T-helper 1 cell treated with Interleukin-12 subunit alpha and Interleukin-12 subunit beta and Interleukin-4 antibody, amounts not matched to agents 30 μg/mL and 1 μg/mL, for 36 hours (primary cell): ENCODE measurements around the gene DNAI2.

Experiments
- H3K27ac Mint-ChIP-seq: one replicate; pipeline ENCODE4 v1.8.0; 2021; ENCODE audit warnings: mild to moderate bottlenecking, mixed read lengths
- H3K27me3 Mint-ChIP-seq: one replicate; pipeline ENCODE4 v1.8.0; 2021; ENCODE audit warnings: low read depth, mixed read lengths
- H3K36me3 Mint-ChIP-seq: one replicate; pipeline ENCODE4 v1.8.0; 2021; ENCODE audit warnings: low read depth, mixed read lengths
- H3K4me1 Mint-ChIP-seq: one replicate; pipeline ENCODE4 v1.8.0; 2021; ENCODE audit warnings: low read depth, mixed read lengths
- H3K4me3 Mint-ChIP-seq: one replicate; pipeline ENCODE4 v1.8.0; 2021; ENCODE audit warnings: mild to moderate bottlenecking, moderate library complexity, mixed read lengths
- H3K9me3 Mint-ChIP-seq: one replicate; pipeline ENCODE4 v1.8.0; 2021; ENCODE audit warnings: mixed read lengths

The DNAI2 gene, protein sequence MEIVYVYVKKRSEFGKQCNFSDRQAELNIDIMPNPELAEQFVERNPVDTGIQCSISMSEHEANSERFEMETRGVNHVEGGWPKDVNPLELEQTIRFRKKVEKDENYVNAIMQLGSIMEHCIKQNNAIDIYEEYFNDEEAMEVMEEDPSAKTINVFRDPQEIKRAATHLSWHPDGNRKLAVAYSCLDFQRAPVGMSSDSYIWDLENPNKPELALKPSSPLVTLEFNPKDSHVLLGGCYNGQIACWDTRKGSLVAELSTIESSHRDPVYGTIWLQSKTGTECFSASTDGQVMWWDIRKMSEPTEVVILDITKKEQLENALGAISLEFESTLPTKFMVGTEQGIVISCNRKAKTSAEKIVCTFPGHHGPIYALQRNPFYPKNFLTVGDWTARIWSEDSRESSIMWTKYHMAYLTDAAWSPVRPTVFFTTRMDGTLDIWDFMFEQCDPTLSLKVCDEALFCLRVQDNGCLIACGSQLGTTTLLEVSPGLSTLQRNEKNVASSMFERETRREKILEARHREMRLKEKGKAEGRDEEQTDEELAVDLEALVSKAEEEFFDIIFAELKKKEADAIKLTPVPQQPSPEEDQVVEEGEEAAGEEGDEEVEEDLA

DNA sequence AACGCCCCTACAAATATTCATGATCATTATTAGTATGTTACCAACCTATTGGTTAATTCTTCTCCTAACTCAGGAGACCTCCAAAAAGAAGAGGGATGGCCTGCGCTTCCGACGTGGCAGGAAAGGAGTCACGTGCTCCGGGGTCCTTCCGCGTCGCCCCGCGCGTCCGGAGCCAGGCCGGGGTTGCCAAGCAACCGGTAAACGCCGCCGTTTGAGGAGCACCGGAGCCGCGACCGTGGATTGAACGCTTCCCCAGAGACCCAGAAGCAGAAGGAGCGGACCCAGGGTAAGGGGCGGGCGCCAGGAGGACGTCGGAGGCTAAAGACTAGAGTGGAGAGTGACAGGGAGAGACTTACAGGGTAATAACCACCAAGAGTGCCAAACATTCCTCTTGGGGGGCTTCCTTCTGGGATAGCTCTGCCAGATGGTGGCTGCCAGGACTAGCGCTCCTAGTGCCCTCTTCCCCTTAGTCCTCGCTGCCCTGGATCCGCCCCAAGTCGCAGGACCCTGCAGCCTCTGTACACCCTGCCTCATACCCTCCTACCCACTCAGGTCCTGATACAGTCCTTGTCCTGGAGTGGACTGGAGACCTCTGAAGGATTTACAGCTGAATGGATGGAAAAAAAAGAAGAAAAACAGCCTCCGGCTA lies at the start of gene DNAI2:
DNAI2 (plus strand) TSS at position 175 of the 649 bp plus-strand sequence. CDS start 7,584 bp downstream, outside the sequence.
- H3K4me3 Mint-ChIP-seq = peak within 1 kb of the TSS; percentile 58
- no peaks in the 10 kb centered on the region for H3K36me3 Mint-ChIP-seq
- H3K9me3 Mint-ChIP-seq = no peaks in the 10 kb centered on the region
- peaks cover 22% of the 10 kb centered on the region for H3K27me3 Mint-ChIP-seq
- H3K27ac Mint-ChIP-seq = peak within 1 kb of the TSS; percentile 31
- peaks cover 22% of the 10 kb centered on the region for H3K4me1 Mint-ChIP-seq

DNA sequence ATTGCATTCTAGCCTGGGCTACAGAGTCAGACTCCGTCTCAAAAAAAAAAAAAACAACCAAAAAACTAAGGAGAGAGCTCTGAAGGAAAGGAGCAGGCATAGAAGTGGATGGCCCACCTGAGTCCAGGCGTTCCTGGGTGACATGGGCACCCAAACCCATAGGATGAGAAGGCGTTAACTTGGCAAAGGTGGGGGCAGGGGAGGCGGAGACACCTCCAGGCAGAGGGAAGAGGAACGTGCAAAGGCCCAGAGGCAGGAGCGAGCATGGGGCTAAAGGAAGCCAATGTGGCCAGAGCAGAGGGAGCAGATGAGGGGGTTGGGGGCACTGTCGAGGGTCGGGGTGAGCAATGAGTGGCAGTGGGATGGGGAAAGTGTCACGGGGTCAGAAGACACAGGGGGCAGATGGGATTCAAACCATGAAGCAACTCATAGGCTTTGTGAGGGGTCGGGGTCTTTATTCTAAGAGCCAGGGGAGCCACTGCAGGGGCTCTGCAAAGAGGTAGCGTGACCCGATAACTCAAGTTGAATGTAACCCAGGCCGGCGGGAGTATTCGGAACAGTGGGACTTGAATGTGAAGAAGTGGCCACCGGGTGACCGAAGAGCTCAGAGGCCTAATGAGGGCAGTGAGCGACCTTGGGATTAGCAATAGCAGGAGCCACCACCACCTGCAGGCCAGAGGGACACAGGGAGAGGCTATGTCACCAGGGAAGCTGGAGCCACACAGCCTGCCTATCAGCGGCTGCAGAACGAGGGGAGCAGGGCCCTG lies 48.9 kb upstream of the DNAI2 start:
- H3K4me3 Mint-ChIP-seq = no peak overlapping the region
- H3K27ac Mint-ChIP-seq = no peak overlapping the region
- H3K4me1 Mint-ChIP-seq = no peaks in the 10 kb centered on the region
- no peaks in the 10 kb centered on the region for H3K27me3 Mint-ChIP-seq
- peaks cover 3% of the 10 kb centered on the region for H3K36me3 Mint-ChIP-seq
- no peaks in the 10 kb centered on the region for H3K9me3 Mint-ChIP-seq

DNA sequence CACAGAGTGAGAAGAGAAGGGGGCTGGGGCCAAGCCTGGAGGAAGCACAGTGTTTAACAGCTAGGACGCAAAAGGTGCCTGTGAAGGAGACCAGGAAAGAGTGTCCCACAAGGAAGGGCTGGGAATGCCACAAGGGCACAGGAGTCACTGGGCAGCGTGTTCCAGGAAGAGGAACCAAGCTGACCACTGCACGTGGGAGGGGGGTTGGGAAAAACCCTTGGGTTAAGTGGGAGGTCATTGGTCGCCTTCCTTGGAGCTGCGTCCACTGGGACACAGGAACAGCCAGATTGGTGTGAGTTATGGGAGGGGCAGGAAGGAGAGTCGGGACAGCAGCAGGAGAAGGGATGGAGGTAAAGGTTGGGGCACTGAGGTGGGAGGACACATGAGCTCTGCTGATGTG lies 47.8 kb upstream of the DNAI2 start:
- Mint-ChIP-seq H3K27me3 (no peaks in the 10 kb centered on the region), H3K27ac (peak overlapping the region; percentile 50), H3K36me3 (peaks cover 4% of the 10 kb centered on the region), H3K9me3 (no peaks in the 10 kb centered on the region), H3K4me1 (no peaks in the 10 kb centered on the region), H3K4me3 (no peak overlapping the region)

DNA sequence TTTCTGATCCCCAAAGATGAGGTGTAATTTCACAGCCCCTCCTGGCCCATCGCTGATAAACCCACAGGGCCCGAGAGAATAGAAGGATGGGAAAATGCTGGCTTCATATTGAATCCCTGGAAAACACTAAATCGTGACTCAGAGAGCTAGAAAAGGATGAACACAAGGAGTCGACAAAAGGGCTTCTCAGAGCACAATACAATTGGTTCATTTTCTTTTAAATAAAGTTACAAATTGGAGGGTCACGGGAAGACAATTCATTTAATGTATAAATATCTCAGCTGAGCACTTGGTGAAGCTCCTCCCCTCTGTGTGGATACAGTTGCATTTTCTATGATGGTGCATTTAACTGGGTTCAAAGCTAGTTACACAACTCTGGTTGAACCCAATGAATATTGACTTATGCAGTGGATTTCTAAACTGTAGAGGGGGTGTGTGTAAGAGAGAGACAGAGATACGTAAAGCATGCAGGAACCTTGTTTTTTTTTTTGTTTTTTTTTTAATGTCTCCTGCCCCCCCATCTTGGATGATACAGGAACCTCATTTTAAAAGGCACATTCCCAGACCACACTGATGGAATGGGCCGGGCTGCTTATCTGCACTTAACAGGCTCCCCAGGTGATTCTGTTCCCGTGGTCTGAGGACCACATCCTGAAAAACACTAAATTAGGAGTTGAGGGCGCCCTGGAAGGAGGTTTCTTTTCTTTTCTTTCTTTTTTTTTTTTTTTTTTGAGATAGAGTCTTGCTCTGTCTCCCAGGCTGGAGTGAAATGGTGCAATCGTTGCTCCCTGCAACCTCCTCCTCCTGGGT lies 46.6 kb upstream of the DNAI2 start:
- no peaks in the 10 kb centered on the region for H3K9me3 Mint-ChIP-seq
- H3K27ac Mint-ChIP-seq = no peak overlapping the region
- H3K36me3 Mint-ChIP-seq = peaks cover 4% of the 10 kb centered on the region

DNA sequence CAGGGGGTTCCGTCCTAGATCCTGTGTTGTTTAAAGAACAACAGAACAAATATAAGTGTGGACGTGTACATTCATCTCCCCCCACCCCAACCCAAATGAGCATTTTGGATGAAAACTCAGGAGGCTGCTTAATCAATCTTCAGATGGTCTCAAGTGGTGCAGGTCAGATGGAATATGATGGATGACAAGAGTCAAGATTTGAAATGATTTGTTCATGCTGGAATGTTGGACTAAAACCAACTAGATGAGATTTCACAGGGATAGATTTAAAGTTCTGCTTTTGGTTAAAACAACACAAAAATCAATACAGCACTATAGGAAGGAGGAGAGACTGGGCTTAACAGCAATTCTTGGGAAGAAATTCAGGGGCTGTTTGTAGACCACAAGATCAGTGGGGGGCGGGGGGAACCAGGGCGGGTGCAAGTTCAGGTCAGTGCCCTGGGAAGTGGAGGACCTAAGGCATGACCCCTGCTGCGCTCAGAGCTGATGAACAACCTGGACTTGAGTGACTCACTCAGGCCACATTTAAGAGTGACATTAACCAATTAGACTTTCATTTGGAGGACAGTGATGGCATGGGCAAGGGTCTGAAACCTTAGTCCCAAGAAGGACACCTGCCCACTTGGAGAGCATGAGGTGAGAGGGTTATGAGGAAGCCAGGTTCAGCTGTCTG lies 45.6 kb upstream of the DNAI2 start:
- Mint-ChIP-seq H3K27me3 (no peaks in the 10 kb centered on the region), H3K4me3 (no peak overlapping the region), H3K9me3 (no peaks in the 10 kb centered on the region), H3K27ac (no peak overlapping the region), H3K36me3 (peaks cover 4% of the 10 kb centered on the region), H3K4me1 (no peaks in the 10 kb centered on the region)

More for the DNA sequence above, 46.6 kb upstream of the DNAI2 start:
- no peaks in the 10 kb centered on the region for H3K4me1 Mint-ChIP-seq
- H3K4me3 Mint-ChIP-seq = no peak overlapping the region
- no peaks in the 10 kb centered on the region for H3K27me3 Mint-ChIP-seq

DNA sequence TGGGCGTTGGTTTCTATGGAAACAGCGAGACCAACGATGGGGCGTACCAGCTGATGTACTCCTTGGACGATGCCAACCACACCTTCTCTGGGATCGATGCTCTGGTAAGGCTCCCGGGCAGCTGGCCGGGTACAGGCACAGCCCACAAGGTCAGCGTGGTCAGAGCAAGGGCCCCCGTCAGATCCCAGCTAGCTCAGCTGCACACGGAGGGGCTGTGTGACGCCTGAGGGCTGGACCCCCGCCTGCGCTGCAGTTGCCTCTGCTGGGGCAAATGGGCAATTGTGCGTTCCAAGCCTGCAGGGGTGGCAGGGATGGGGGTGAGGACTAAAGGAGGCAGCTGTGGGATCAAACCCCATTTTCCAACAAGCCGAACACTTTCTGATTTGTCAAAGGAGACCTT lies 43.1 kb upstream of the DNAI2 start:
- no peaks in the 10 kb centered on the region for H3K9me3 Mint-ChIP-seq
- peaks cover 2% of the 10 kb centered on the region for H3K4me1 Mint-ChIP-seq
- no peak overlapping the region for H3K4me3 Mint-ChIP-seq
- no peaks in the 10 kb centered on the region for H3K27me3 Mint-ChIP-seq
- H3K27ac Mint-ChIP-seq = no peak overlapping the region
- H3K36me3 Mint-ChIP-seq = peaks cover 1% of the 10 kb centered on the region

DNA sequence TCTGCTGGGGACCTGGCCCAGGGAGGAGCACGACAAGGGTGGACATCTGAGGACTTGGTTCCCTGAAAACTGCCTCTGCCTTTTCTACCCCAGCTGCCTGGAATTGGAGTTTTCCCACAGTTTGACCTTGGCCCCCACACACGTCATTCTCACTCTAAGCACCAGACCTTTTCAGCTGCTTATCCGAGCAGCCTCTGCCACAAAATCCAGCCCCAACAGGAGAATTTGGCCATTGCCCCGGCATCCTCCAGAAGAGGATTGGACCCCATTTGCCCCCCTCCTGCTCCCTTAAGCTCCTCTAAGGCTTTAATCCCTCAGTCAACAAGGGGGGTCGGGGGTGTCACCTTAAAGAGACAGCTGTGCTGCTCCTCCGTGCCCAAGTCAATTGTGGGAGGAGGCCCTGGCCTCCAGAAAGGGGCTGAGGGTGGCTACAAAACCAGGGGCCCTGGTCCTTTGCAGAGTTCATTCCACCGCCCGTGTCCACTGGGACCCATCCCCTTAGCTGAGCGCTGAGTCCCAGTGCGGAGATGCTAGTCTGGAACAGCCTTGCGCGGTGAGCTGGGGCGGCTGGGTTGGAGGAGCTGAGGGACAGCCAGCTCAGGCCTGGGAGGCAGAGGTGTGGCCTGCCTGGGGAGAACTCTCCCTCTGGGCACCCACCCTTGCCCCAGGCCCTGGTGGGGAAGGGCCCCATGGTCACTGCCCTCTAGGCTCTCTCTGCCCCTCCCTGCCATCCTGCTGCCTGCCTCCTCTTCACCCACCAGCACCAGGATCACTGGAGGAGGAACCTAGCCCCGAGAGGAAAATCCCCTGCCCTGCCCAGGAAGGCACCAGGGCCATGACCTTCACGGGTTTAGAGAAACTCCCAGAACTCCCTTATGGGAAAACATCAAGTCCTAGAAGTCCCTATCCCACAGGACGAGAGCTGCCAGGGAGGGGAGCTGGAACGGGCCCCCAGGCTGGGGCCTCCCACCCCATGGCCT lies 41.8 kb upstream of the DNAI2 start:
- Mint-ChIP-seq H3K36me3 (peaks cover 1% of the 10 kb centered on the region), H3K4me3 (no peak overlapping the region), H3K27me3 (no peaks in the 10 kb centered on the region), H3K27ac (no peak overlapping the region), H3K9me3 (no peaks in the 10 kb centered on the region), H3K4me1 (peaks cover 2% of the 10 kb centered on the region)

DNA sequence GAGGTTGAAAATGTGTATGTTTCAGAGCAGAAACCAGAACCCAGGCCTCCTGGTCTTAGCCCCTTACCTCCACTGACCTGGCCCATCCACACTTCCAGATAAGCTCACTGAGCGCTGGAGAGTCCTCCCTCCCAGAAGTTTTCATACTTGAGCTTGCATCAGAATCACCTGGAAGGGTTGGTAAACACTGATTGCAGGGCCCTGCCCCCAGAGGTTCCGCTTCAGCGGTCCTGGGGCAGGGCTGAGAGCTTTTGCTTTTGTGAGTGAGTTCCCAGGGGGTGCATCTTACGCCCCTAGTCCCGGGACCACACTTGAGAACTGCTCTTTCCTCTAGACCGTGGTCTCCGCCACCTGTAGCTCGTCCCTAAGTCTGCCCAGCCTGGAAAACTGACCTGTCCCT lies 40.1 kb upstream of the DNAI2 start:
- Mint-ChIP-seq H3K27me3 (no peaks in the 10 kb centered on the region), H3K9me3 (no peaks in the 10 kb centered on the region), H3K27ac (no peak overlapping the region), H3K4me1 (peaks cover 2% of the 10 kb centered on the region), H3K36me3 (peaks cover 1% of the 10 kb centered on the region), H3K4me3 (no peak overlapping the region)

DNA sequence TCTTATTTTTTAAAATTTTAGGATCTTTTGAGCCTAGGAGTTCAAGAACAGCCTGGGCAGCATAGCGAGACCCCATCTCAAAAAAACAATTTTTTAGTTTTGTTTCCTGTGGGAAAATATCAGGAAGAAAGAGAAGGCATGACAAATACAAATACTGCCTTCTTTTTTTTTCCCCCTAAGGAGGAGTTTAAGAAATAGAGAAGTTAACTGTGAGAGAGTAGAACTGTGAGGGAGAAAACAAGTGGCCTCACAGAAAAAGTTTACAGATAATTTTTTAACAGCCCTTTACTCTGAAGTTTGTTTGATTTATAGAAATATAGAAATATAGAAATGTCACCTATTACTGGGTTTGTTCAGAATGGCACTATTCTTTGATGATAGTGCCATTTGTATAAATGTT lies 39.5 kb upstream of the DNAI2 start:
- H3K27ac Mint-ChIP-seq = no peak overlapping the region
- peaks cover 1% of the 10 kb centered on the region for H3K36me3 Mint-ChIP-seq
- no peaks in the 10 kb centered on the region for H3K27me3 Mint-ChIP-seq
- peaks cover 2% of the 10 kb centered on the region for H3K4me1 Mint-ChIP-seq
- H3K4me3 Mint-ChIP-seq = no peak overlapping the region
- H3K9me3 Mint-ChIP-seq = no peaks in the 10 kb centered on the region

DNA sequence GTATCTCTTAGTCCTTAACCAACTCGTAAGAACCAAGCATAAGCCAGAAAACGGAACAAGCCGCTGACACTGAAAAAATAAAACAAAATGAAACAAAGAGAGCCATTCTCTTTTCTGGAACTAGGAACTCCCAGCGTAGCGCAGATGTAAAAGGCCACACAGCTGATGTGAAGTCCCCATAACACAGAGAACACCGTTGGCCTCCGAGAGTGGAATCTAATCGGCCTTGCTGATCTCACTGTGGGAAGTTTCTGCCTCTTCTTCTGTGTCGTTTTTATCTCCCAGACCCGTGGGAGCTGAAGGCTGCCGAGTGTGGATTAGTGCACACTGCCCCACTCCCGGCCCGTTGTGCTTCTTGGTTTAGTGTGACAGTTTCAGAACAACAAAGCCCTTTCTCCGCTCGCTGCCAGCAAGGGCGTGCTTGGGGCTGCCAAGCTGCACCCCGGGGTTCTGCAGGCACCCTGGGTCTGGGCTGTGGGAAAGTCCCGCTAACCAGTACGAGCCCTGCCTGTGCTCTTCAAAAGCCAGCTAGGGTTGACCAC lies 38.9 kb upstream of the DNAI2 start:
- H3K4me3 Mint-ChIP-seq = no peak overlapping the region
- H3K36me3 Mint-ChIP-seq = peaks cover 1% of the 10 kb centered on the region
- no peaks in the 10 kb centered on the region for H3K9me3 Mint-ChIP-seq
- no peaks in the 10 kb centered on the region for H3K27me3 Mint-ChIP-seq
- no peak overlapping the region for H3K27ac Mint-ChIP-seq
- H3K4me1 Mint-ChIP-seq = peaks cover 2% of the 10 kb centered on the region

DNA sequence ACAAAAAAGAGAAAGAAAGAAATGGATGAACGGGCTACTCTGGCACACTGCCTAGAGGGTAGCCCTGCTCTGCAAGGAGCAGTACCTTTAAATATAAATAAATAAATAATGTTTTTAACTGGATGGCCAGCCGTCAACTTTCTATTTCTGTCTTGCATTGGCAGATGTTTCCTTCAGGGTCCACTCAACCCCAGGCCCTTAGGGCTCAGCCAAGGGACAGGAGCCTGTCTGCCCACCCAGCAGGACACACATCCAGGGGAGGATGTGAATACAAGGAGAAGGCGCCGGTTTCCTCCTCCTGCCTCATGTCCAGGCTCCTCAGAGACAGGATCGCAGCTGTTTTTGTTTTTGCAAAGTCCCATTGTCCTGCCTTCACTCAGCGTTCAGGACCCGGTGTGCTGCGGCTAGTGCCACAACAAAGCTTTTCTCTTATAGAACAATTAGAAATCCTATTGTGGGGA lies 38.1 kb upstream of the DNAI2 start:
- H3K4me3 Mint-ChIP-seq = no peak overlapping the region
- H3K27ac Mint-ChIP-seq = no peak overlapping the region
- H3K4me1 Mint-ChIP-seq = peaks cover 2% of the 10 kb centered on the region
- no peaks in the 10 kb centered on the region for H3K36me3 Mint-ChIP-seq
- H3K27me3 Mint-ChIP-seq = no peaks in the 10 kb centered on the region
- H3K9me3 Mint-ChIP-seq = no peaks in the 10 kb centered on the region

DNA sequence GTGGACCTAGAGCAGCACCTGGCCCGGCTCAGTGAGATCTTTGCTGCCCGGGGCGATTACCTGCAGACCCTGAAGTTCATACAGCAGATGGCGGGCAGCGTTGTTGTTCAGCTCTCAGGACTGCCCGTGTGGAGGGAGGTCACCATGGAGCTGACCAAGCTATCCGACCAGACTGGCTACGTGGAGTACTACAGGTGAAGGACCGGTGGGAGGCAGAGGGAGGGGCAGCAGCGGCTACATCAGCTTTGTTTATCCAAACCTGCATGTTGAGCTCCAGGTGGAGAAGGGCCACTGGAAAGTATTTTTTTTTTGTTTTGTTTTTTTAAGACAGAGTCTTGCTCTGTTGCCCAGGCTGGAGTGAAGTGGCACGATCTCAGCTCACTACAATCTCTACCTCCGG lies 36.7 kb upstream of the DNAI2 start:
- no peak overlapping the region for H3K27ac Mint-ChIP-seq
- H3K9me3 Mint-ChIP-seq = no peaks in the 10 kb centered on the region
- H3K4me3 Mint-ChIP-seq = no peak overlapping the region
- no peaks in the 10 kb centered on the region for H3K36me3 Mint-ChIP-seq
- H3K4me1 Mint-ChIP-seq = peaks cover 2% of the 10 kb centered on the region
- no peaks in the 10 kb centered on the region for H3K27me3 Mint-ChIP-seq
